Measurements from ENCODE around the gene TEAD1. TPM values are rescaled to one million over a fixed set of nuclear protein-coding genes. Genes with fewer than 3 reads are reported as not detected.

The TEAD1 gene
- total RNA-seq, 1 donor from 2014 or later, result 62.5 TPM

DNA sequence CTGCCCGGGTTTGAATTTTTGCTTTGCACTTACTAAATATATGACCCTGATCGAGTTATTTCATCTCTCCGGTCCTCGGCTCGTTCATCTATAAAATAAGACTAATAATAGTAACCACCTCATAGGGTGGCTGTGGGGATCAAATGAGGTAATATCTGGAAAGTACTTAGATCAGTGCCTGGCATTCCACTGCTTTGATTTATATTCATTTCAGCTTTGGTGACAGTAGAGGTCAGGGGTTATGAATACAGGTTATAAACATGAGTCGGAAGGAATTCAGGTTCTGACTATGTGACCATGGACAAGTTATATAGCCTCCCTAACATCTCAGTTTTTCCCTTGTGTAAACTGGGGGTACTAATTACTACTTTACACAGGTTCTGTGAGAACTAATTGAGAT, 2.9 kb upstream of the TEAD1 start:
- Mint-ChIP-seq H3K27me3 (ENCODE audit: unreplicated experiment) (peaks cover 4% of the 10 kb centered on the region), H3K4me3 (ENCODE audit: unreplicated experiment) (no peak overlapping the region), H3K9me3 (ENCODE audit: unreplicated experiment) (peaks cover 8% of the 10 kb centered on the region), H3K27ac (ENCODE audit: unreplicated experiment) (no peak overlapping the region), H3K36me3 (ENCODE audit: unreplicated experiment) (no peaks in the 10 kb centered on the region), H3K4me1 (ENCODE audit: low read depth, unreplicated experiment) (peaks cover 5% of the 10 kb centered on the region)
- TF ChIP-seq, protein P1, sequence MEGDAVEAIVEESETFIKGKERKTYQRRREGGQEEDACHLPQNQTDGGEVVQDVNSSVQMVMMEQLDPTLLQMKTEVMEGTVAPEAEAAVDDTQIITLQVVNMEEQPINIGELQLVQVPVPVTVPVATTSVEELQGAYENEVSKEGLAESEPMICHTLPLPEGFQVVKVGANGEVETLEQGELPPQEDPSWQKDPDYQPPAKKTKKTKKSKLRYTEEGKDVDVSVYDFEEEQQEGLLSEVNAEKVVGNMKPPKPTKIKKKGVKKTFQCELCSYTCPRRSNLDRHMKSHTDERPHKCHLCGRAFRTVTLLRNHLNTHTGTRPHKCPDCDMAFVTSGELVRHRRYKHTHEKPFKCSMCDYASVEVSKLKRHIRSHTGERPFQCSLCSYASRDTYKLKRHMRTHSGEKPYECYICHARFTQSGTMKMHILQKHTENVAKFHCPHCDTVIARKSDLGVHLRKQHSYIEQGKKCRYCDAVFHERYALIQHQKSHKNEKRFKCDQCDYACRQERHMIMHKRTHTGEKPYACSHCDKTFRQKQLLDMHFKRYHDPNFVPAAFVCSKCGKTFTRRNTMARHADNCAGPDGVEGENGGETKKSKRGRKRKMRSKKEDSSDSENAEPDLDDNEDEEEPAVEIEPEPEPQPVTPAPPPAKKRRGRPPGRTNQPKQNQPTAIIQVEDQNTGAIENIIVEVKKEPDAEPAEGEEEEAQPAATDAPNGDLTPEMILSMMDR (IDR thresholded peaks at IDR 0.05; ENCODE audit: partially characterized antibody, unreplicated experiment), result no peak
- DNase-seq, result no peak

DNA sequence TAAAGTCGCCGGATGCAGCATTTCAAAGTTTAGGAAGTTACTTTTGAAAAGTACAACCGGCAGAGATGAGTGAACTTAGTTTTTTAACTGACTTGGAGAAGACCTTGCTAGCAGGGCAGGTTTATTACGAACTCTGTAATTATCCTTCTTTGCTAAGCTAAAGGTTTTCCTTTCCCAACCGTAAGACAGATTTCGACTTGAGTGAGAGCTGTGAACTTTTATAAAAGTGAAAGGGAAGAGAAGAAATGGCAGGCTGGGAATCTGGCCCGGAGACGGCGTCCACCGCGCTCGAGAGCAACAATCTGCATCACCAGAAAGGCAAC, 659 bp upstream of the TEAD1 start:
- H3K9me3 Mint-ChIP-seq (ENCODE audit: unreplicated experiment), result peaks cover 8% of the 10 kb centered on the region
- H3K4me1 Mint-ChIP-seq (ENCODE audit: low read depth, unreplicated experiment), result peaks cover 17% of the 10 kb centered on the region
- peak overlapping the region; percentile 83 for H3K4me3 Mint-ChIP-seq (ENCODE audit: unreplicated experiment)
- TF ChIP-seq, protein P1 (IDR thresholded peaks at IDR 0.05; ENCODE audit: partially characterized antibody, unreplicated experiment), result no peak
- peaks cover 6% of the 10 kb centered on the region for H3K27me3 Mint-ChIP-seq (ENCODE audit: unreplicated experiment)
- H3K27ac Mint-ChIP-seq (ENCODE audit: unreplicated experiment), result peak overlapping the region; percentile 40
- H3K36me3 Mint-ChIP-seq (ENCODE audit: unreplicated experiment), result no peaks in the 10 kb centered on the region
- DNase-seq, result no peak

DNA sequence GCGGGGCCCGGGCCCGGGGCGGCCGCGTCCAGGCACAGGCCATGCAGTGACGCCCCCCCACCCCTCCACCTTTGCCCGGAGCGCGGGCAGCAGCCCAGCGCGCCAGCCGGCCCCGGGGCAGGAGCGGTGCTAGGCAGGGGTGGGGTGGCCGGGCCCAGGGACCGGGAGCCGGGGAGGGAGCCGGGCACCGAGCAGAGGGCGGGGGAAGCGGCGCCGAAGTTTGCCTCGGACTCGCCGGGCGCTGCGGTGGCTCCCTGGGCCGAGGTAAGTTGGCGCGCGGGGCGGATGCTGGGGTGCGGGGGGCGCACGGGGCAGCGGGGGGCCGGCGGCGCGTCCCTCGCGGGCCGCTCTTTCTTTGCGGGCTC, 332 bp downstream of the TEAD1 start:
- Mint-ChIP-seq H3K4me3 (ENCODE audit: unreplicated experiment) (no peak overlapping the region), H3K27ac (ENCODE audit: unreplicated experiment) (no peak overlapping the region)
- peak; percentile 58 for DNase-seq

DNA sequence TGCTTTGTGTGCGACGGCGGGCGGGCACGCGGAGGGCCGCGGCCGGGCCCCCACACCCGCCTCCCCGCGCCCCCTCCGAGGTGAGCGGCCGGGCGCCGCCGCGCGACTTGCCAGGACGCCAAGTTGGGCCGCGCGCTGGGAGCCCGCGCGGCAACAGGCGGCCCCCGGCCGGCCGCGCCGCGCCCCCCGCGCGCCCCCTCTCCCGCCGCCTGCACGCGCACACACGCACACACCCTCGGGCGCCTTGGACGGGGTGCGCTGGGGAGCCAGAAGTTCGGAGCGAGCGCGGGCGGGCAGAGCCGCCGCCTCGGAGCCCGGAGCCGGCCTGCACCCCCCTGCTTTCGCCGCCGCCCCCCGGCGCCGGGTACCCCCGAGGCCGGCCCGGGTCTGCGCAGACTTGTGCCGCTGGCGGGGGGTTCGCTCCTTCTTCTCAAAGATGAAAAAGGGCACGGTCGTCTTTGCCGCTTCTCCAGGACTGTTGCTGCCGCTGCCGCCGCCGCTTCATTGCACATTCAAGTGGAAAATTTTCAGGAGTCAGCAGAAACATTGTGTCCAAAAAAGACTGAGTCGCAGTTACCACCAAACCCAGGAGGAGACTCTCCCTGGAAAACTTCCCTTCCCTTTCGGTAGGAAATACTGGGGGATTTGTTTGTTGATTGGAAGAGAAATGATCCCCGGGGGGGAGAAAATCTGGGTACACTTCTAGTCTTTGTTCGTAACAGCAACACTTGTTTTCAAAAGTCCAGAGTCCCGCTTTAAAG, 895 bp downstream of the TEAD1 start:
- Mint-ChIP-seq H3K4me1 (ENCODE audit: low read depth, unreplicated experiment) (peaks cover 30% of the 10 kb centered on the region), H3K27ac (ENCODE audit: unreplicated experiment) (peak overlapping the region; percentile 88), H3K4me3 (ENCODE audit: unreplicated experiment) (peak overlapping the region; percentile 96), H3K9me3 (ENCODE audit: unreplicated experiment) (peaks cover 8% of the 10 kb centered on the region), H3K36me3 (ENCODE audit: unreplicated experiment) (no peaks in the 10 kb centered on the region), H3K27me3 (ENCODE audit: unreplicated experiment) (peaks cover 5% of the 10 kb centered on the region)
- DNase-seq, result peak; percentile 49
- TF ChIP-seq, protein P1 (IDR thresholded peaks at IDR 0.05; ENCODE audit: partially characterized antibody, unreplicated experiment), result no peak

More for the DNA sequence above, 332 bp downstream of the TEAD1 start:
- H3K27me3 Mint-ChIP-seq (ENCODE audit: unreplicated experiment), result peaks cover 6% of the 10 kb centered on the region
- H3K4me1 Mint-ChIP-seq (ENCODE audit: low read depth, unreplicated experiment), result peaks cover 27% of the 10 kb centered on the region
- peaks cover 8% of the 10 kb centered on the region for H3K9me3 Mint-ChIP-seq (ENCODE audit: unreplicated experiment)
- no peaks in the 10 kb centered on the region for H3K36me3 Mint-ChIP-seq (ENCODE audit: unreplicated experiment)
- TF ChIP-seq, protein P1 (IDR thresholded peaks at IDR 0.05; ENCODE audit: partially characterized antibody, unreplicated experiment), result no peak

DNA sequence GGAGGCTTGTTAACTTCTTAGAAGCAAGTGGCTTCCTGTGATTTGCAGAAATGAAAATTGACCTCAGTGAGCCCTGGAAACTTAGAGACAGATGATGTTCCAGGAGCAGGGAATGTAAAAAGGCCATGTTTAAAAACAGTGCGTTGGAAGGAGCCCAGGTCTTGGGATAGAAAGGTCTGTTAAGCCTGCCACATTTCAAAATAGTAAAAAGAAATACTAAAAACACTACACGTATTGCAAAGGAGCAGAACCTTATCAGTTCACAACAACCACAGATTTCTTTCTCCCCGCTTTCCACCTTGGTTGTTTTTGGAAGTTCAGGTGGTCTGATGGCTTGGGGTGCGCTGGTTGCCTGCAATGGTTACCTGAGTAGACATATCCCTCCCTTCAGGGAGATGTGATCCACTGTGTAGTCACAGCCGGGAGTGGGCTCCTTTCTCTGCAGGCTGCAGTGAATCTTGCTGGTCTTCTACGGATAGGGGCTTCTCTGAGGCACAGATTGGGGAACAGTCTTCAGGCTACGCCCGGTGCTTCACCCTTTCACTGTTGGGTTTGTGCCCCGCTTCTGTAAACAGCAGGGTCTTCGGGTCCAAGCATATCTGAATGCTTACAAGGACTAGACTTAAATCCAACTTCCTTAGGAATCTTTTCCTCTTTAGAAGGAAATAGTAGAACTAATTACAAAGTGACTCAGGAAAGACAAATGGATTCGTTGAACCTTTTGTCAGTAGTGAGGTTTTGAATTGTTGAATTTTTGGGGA, 1.9 kb downstream of the TEAD1 start:
- Mint-ChIP-seq H3K9me3 (ENCODE audit: unreplicated experiment) (peaks cover 16% of the 10 kb centered on the region), H3K27ac (ENCODE audit: unreplicated experiment) (peak overlapping the region; percentile 88), H3K27me3 (ENCODE audit: unreplicated experiment) (peaks cover 5% of the 10 kb centered on the region), H3K4me1 (ENCODE audit: low read depth, unreplicated experiment) (peaks cover 40% of the 10 kb centered on the region), H3K36me3 (ENCODE audit: unreplicated experiment) (no peaks in the 10 kb centered on the region), H3K4me3 (ENCODE audit: unreplicated experiment) (peak overlapping the region; percentile 96)
- DNase-seq, result no peak
- TF ChIP-seq, protein P1 (IDR thresholded peaks at IDR 0.05; ENCODE audit: partially characterized antibody, unreplicated experiment), result no peak
